Natural killer cell (primary cell): Measurements from ENCODE around the gene ST6GAL1. TPM values are rescaled to one million over a fixed set of nuclear protein-coding genes. Genes with fewer than 3 reads are reported as not detected.

Source experiments
- ATAC-seq, 3 donors: fragments of 150-1000 bp in 2 of 3; fragments of 200-7000 bp in 1 of 3; cut with Tn5 transposase; 1 replicate in 1 of 3; 2 replicates in 2 of 3; pipeline ENCODE4 v1.10.0; 2021; ENCODE audit warnings: mild to moderate bottlenecking in 2 of 3, moderate library complexity in 2 of 3
- DNase-seq, 2 donors: peaks; one replicate each; pipeline versions ENCODE4 v3.0.0 to v3.0.0-alpha.2; 2013 to 2021; ENCODE audit warnings: mixed read lengths in 1 of 2
- H3K27ac ChIP-seq: one replicate; pipeline ENCODE4 v1.5.1; 2013; ENCODE audit warnings: mild to moderate bottlenecking, low read length
- H3K27me3 ChIP-seq: one replicate; pipeline ENCODE4 v1.6.1; 2013; ENCODE audit warnings: low read length; ENCODE audit not compliant: control insufficient read depth, insufficient read depth
- H3K36me3 ChIP-seq: one replicate; pipeline ENCODE4 v1.6.1; 2013; ENCODE audit warnings: low read length; ENCODE audit not compliant: control insufficient read depth, insufficient read depth
- H3K4me1 ChIP-seq: one replicate; pipeline ENCODE4 v1.6.1; 2013; ENCODE audit warnings: low read length; ENCODE audit not compliant: control insufficient read depth, insufficient read depth
- H3K4me3 ChIP-seq: one replicate; pipeline ENCODE4 v1.5.1; 2013; ENCODE audit warnings: low read length
- H3K9me3 ChIP-seq: one replicate; pipeline ENCODE4 v1.6.1; 2013; ENCODE audit warnings: low read length; ENCODE audit not compliant: control insufficient read depth, insufficient read depth
- H3K27ac Mint-ChIP-seq, 2 donors: one replicate each; pipeline ENCODE4 v1.8.0; 2022; ENCODE audit warnings: mild to moderate bottlenecking in 2 of 2, mixed read lengths in 2 of 2, moderate library complexity in 1 of 2
- H3K27me3 Mint-ChIP-seq, 2 donors: one replicate each; pipeline ENCODE4 v1.8.0; 2022; ENCODE audit warnings: low read depth in 2 of 2, mixed read lengths in 2 of 2
- H3K36me3 Mint-ChIP-seq: one replicate; pipeline ENCODE4 v1.8.0; 2022; ENCODE audit warnings: mixed read lengths
- H3K4me1 Mint-ChIP-seq, 2 donors: one replicate each; pipeline ENCODE4 v1.8.0; 2022; ENCODE audit warnings: mixed read lengths in 2 of 2
- H3K4me3 Mint-ChIP-seq: one replicate; pipeline ENCODE4 v1.8.0; 2022; ENCODE audit warnings: mild to moderate bottlenecking, moderate library complexity, mixed read lengths
- H3K9me3 Mint-ChIP-seq, 2 donors: one replicate each; pipeline ENCODE4 v1.8.0; 2022; ENCODE audit warnings: mixed read lengths in 2 of 2
- WGBS: methylation state at CpG from one replicate; pipeline ENCODE4 v1.1.7; 2013; ENCODE audit warnings: missing lambda C conversion rate; ENCODE audit not compliant: insufficient coverage; 5-methylcytosine and 5-hydroxymethylcytosine counted together
- intact Hi-C: fragments of 100-400 bp; cut with micrococcal nuclease; formaldehyde crosslinking; loops from one replicate; pipeline ENCODE4 v1.14.2; 2022
- total RNA-seq, 4 donors: library from RNA; stranded (reverse); fragments of 120-200 nt in 1 of 4; gene quantifications; one replicate each; pipeline versions ENCODE4 v1.2.3 to v1.2.4, GENCODE V29; 2013 to 2022
- TF ChIP-seq, protein P1 (sequence below): fragments of 200-600 bp; IDR thresholded peaks from one replicate; pipeline ENCODE4 v1.8.0; 2022; ENCODE audit warnings: antibody characterized with exemption

ST6GAL1 gene
- total RNA-seq, 3 donors from 2014 or later (not counting 1 experiment from before 2014, with no cell fraction given): 121 to 182 (median 146) TPM

DNA sequence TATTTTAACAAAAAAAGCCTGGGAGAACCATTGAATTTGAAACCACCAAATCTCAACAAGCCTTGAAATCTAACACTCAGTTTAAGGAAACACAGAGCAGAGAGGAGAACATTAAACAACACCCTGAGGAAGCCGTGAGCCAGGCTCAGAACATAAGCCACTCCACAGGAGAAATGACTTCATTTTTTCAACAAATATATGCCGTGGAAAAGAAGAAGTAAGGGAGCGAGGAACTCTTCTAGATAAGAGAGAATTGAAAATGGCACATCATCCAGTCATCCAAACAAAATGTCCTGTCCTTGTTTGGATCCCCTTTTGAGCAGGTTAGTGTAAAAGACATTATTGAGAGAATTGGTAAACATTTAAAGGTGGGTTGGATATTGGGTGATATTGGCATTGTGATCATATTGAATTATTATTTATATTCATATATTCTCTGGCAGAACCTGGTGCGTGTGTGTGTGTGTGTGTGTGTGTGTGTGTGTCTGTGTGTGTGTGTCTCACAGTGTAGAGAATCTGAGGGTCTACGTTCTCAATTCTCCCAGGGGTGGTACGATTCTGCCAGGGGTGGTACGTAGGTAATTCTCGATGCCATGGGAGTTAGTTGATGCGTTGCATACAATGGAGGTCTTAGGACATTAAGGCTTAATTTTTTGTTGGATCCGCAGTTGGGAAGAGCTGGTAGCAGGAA lies 94.4 kb downstream of the ST6GAL1 start:
- no peak overlapping the region for H3K4me3 ChIP-seq
- Mint-ChIP-seq H3K9me3 (no peaks in the 10 kb centered on the region), H3K4me1 (peaks cover 57 to 69% of the 10 kb centered on the region in 2 donors), H3K36me3 (no peaks in the 10 kb centered on the region), H3K4me3 (peak overlapping the region; percentile 70), H3K27me3 (no peaks in the 10 kb centered on the region), H3K27ac (peak overlapping the region; percentile 88 to 93)
- ATAC-seq (no peak), DNase-seq (peak in 1 of 2 donors; percentile 31)
- H3K27me3 ChIP-seq: no peaks in the 10 kb centered on the region
- intact Hi-C loops: no loop called here
- H3K4me1 ChIP-seq: peaks cover 55% of the 10 kb centered on the region
- peaks cover 2% of the 10 kb centered on the region for H3K9me3 ChIP-seq
- WGBS: 72% methylated on average over 7 of the region's 10 CpGs
- H3K36me3 ChIP-seq: no peaks in the 10 kb centered on the region
- H3K27ac ChIP-seq: peak overlapping the region; percentile 48
- TF ChIP-seq, protein P1, sequence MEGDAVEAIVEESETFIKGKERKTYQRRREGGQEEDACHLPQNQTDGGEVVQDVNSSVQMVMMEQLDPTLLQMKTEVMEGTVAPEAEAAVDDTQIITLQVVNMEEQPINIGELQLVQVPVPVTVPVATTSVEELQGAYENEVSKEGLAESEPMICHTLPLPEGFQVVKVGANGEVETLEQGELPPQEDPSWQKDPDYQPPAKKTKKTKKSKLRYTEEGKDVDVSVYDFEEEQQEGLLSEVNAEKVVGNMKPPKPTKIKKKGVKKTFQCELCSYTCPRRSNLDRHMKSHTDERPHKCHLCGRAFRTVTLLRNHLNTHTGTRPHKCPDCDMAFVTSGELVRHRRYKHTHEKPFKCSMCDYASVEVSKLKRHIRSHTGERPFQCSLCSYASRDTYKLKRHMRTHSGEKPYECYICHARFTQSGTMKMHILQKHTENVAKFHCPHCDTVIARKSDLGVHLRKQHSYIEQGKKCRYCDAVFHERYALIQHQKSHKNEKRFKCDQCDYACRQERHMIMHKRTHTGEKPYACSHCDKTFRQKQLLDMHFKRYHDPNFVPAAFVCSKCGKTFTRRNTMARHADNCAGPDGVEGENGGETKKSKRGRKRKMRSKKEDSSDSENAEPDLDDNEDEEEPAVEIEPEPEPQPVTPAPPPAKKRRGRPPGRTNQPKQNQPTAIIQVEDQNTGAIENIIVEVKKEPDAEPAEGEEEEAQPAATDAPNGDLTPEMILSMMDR: no peak

DNA sequence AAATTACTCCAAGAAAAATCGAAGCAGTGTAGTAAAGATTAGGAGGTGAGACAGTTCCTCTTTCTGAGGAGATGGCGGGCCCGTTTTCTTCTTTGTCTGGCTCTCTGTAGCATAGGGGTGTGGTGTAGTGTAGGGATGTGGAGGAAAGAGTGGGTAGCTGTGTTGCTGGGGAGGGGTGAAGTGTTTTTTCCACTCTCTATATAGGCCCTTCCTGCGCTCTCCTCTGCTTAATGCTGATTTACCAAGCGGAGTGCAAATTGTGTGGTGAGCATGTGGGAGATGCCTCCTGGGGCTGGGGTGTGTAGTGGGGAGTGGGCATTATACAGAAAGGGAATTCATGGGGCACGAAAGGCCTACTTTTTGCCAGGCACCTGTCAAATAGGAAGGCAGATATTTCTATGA lies 94.9 kb downstream of the ST6GAL1 start:
- no peaks in the 10 kb centered on the region for H3K36me3 Mint-ChIP-seq
- H3K27ac Mint-ChIP-seq: peak overlapping the region; percentile 88 to 93
- no peaks in the 10 kb centered on the region for H3K27me3 Mint-ChIP-seq
- Histone ChIP-seq H3K27ac (peak overlapping the region; percentile 48), H3K9me3 (peaks cover 2% of the 10 kb centered on the region), H3K36me3 (no peaks in the 10 kb centered on the region), H3K4me3 (peak overlapping the region; percentile 8), H3K27me3 (no peaks in the 10 kb centered on the region), H3K4me1 (peaks cover 56% of the 10 kb centered on the region)
- no peaks in the 10 kb centered on the region for H3K9me3 Mint-ChIP-seq
- intact Hi-C loops: no loop called here
- DNase-seq (peak in 1 of 2 donors; percentile 62), ATAC-seq (peak; percentile 55 to 74 (median 59))
- WGBS: 22% methylated on average over 5 of the region's 6 CpGs
- TF ChIP-seq, protein P1: no peak
- H3K4me3 Mint-ChIP-seq: peak overlapping the region; percentile 70
- peaks cover 60 to 73% of the 10 kb centered on the region in 2 donors for H3K4me1 Mint-ChIP-seq

DNA sequence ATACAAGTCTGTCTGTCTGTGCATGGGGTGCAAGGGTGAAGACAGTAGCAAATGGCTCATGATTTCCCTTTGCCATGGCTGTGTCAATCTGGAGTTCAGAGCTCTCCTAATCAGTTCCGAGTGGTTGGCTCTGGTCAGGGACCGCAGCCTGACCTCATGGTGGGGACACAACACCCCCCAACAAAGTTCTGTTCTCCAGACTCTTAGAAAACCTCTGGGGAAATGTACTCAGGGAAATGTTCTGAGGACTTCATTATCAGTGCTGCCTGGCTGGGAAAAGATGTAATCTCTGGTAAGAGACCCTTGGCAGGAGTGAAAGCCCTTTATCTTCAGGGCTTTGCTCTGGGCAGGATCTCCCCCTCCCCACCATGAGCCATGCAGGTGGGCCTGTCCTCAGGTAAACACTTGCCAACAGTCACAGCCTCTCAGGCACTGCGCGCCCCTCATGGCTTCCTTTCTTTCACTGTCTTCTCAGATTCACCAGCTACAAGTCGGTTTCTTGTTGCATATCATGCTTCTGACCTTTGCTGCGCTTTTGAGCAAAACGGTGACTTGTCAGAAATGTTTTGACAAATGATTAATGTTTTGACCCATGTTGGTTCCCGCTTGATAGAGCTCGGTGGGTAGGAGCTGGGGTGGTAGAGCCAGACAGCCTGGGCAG lies 95.5 kb downstream of the ST6GAL1 start:
- no peaks in the 10 kb centered on the region for H3K36me3 Mint-ChIP-seq
- H3K27ac Mint-ChIP-seq: peak overlapping the region; percentile 88 to 93
- H3K36me3 ChIP-seq: no peaks in the 10 kb centered on the region
- H3K9me3 ChIP-seq: peaks cover 2% of the 10 kb centered on the region
- H3K27ac ChIP-seq: peak overlapping the region; percentile 48
- peak overlapping the region; percentile 70 for H3K4me3 Mint-ChIP-seq
- intact Hi-C loops: no loop called here
- H3K27me3 ChIP-seq: no peaks in the 10 kb centered on the region
- H3K4me3 ChIP-seq: peak overlapping the region; percentile 8
- H3K4me1 ChIP-seq: peaks cover 56% of the 10 kb centered on the region
- H3K27me3 Mint-ChIP-seq: no peaks in the 10 kb centered on the region
- H3K4me1 Mint-ChIP-seq: peaks cover 62 to 72% of the 10 kb centered on the region in 2 donors
- ATAC-seq (peak; percentile 14 to 34 (median 16)), DNase-seq (peak in 1 of 2 donors; percentile 51)
- no peaks in the 10 kb centered on the region for H3K9me3 Mint-ChIP-seq
- WGBS: 28% methylated on average over 9 of the region's 9 CpGs
- TF ChIP-seq, protein P1: no peak
